Sigmoid colon (tissue), 4 donors: ENCODE measurements around the gene TBCCD1.

Experiments used
- CTCF ChIP-seq, 4 experiments: fragments of 450-650 bp in 3 of 4; fragments of 200-600 bp in 1 of 4; IDR thresholded peaks; one replicate each; pipeline ENCODE4 v1.5.1; 2016 to 2019; ENCODE audit warnings: antibody characterized with exemption in 4 of 4, mild to moderate bottlenecking in 3 of 4, moderate library complexity in 2 of 4
- POLR2A ChIP-seq, 2 donors: fragments of 450-650 bp; IDR thresholded peaks; one replicate each; pipeline ENCODE4 v1.6.1; 2016; ENCODE audit warnings: antibody characterized with exemption in 2 of 2, mild to moderate bottlenecking in 2 of 2, moderate library complexity in 2 of 2
- POLR2AphosphoS5 ChIP-seq, 4 donors: sonication (generic); formaldehyde crosslinking; IDR thresholded peaks; one replicate each; pipeline ENCODE4 v1.6.1; 2017; ENCODE audit warnings: antibody characterized with exemption in 4 of 4

- no peak for TF ChIP-seq CTCF (IDR thresholded peaks at IDR 0.05)
- TF ChIP-seq POLR2AphosphoS5 (IDR thresholded peaks at IDR 0.05), result no peak
- no peak for TF ChIP-seq POLR2A (IDR thresholded peaks at IDR 0.05)
Measured at GRCh38 chr3:186598108-186598784, 31.1 kb upstream of the TBCCD1 start.
